ENCODE measurements around the gene MNT.

MNT gene

GRCh38 chr17:2380226-2380922 is 20.5 kb downstream of the MNT start:
- DNase-seq: no peak

DNA sequence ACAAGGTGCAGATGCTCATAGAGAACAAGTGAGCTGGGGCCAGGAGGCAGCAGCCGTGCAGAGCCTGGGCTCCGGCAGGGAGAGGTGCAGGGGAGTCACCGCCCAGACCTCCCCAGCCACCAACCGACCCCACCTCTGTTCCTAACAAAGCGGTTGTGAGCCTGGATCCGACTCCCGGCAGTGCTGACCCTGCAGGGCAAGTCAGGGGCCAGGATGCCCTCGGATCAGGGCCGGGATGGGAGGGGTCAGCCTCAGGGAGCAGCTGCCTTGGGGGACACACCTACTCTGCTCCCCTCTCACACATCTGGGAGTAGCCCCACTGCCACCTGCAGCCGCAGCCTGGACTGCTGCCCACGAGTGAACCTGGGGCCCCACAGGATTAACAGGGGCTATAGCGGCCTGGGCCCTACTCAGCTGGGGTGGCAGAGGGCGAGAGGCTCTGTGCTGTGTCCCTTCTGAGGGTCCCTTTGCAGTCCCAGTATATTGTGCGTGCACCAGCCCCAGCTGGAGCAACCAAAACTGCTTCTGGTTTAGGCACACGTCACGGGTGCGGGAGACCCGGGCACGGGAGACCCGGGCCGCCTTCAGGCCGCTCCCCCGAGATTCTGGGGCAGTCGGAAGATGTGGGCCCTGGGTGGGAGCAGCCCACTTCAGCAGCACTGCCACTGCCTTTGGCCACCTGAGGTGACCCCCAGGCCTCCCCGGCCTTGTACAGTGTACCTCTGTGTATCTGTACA is 21.2 kb downstream of the MNT start:
- no peak for DNase-seq

- DNase-seq: no peak
Observed at GRCh38 chr17:2378905-2379304, 22.0 kb downstream of the MNT start.

- no peak for DNase-seq
Observed at GRCh38 chr17:2377659-2378058, 23.2 kb downstream of the MNT start.

GRCh38 chr17:2376107-2376506 is 24.8 kb downstream of the MNT start:
- no peak for DNase-seq

DNA sequence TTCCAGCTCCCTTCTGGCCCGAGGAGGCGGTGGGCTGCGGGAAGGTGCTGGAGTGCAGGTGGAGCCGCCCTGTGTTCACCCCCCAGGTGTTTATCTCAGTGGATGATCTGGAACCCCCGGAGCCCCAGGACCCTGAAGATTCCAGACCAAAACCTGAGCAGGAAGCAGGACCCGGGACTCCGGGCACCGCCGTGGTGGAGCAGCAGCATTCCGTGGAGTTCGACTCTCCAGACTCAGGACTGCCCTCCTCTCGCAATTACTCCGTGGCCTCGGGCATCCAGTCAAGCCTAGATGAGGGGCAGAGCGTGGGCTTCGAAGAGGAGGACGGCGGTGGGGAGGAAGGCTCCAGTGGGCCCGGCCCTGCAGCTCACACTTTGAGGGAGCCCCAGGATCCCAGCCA is 25.5 kb downstream of the MNT start:
- no peak for DNase-seq

DNA sequence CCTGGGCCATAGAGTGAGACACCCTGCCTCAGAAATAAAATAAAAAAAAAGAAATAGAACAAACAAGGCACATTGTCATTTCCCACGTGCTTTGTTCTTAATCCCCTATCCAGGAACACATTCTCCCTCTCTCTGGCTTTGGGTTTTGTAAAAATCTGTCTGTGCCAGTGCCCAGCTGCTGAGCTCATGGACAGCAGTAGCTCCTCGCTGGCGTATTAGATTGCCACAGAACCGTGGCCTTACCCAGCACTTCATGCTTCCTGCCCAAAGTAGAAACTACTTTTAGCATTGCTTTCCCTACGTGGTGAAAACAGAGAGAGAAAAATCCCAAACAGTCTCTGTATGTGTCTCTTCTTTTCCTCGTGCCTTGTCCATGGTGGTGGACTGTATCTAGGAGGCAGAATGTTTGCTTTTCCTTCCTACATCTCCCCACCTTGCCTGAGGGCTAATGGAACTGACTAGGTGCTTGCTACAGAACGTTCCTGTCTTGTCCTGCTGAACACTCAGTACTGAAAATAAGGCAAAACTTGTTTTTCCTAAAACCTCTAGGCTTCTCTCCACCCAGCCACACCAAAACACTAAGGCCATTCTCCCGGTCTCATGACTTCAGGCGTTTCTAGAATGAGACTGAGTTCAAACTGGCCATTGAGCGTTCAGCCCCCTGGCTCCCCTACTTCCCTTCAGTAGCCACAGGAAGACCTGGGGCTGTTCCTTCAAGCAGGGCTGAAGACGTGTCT is 26.1 kb downstream of the MNT start:
- no peak for DNase-seq

GRCh38 chr17:2373179-2373578 is 27.7 kb downstream of the MNT start:
- no peak for DNase-seq

DNA sequence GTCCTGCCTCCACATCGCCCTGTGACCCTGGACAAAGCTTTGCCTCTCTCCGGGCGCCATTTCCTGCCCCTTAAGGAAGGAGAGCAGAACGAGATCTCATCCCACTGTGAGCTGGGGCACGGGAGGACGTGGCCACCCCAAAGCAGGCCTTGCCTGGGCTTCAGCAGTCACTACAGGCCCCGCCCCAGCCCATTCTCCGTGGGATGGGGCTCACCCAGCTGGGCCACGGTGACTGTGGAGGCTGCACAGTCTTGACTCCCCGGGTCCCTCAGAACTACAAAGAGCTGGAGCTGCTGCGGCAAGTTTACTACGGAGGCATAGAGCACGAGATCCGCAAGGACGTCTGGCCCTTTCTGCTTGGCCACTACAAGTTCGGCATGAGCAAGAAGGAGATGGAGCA is 28.2 kb downstream of the MNT start:
- DNase-seq: no peak

- DNase-seq: no peak
Observed at GRCh38 chr17:2372180-2372579, 28.7 kb downstream of the MNT start.

DNA sequence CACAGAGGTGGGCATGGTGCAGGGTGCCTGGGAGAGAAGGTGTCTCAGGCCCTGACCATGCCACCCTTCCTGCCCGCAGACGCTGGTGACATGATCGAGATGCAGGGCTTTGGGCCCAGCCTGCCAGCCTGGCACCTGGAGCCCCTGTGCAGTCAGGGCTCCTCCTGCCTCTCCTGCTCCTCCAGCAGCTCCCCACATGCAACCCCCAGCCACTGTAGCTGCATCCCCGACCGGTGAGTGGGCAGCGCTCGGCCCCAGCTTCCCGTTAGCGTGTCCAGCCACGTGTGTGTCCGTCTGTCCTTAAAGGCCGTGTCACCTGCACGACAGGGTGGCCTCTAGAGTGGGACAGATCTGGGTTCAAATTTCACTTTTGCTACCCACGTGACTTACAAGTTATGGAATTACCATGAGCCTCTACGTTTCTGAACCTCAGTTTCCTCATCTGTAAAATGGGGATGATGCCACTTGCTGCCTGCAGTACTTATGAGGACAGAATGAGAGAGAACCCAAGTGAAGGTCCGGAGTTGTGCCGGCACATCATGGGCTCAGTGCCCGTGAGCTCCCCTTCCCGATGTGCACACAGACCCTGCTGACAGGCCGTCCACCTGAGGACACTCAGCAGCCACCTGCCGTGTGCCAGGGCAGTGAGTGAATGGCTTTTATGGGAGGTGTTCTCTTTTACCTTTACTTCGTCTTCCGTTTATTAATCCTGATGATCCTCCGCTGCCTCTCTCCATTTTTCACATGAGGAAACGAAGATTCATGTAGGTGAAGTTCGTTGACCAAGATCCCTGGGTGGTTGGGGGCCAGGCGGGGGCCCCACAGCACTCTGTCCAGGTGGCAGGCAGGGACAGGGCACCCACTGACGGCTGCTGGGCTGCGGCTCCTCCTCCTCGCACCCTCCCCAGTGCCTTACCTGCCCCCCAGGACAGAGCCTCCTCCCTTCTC is 29.4 kb downstream of the MNT start:
- no peak for DNase-seq

DNA sequence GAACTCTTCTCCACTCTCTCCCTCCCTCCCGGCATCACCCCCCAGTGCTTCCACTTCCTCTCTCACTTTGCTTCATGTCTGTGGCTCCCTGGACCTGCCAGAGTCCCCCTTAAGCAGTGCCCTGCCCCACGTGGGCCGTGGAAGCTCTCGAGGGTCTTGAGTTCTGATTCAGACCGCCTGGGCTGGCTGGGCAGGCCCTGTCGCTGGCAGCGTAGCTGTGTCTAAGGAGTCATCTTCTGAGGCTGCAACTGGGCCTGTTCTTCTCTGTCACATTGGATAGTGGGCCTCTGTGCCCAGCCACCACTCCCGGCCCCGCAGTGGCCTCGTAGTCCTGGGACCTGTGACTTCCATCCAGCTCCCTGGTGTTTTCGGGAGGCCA is 30.7 kb downstream of the MNT start:
- DNase-seq: no peak

- no peak for DNase-seq
Observed at GRCh38 chr17:2369551-2370210, 31.2 kb downstream of the MNT start.

- no peak for DNase-seq
Observed at GRCh38 chr17:2369039-2369438, 31.8 kb downstream of the MNT start.

DNA sequence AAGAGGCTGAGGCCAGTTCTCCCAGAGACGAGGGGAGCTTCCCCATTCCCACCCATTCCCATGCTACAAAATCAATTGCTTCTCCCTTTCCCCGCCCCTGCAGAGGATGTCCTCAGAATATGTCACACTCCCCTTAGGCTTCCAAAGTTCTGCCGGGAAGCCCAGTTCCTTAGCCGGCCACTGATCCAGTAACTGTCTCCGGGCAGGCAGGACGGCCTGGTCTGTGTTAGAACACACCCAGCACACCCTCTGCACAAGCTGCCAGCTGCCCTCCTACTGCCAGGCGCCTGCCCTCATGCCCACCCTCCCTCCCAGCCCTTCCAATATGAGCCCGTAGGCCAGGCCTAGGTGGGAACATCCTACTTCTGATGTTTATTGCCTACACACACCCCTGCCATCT is 32.5 kb downstream of the MNT start:
- no peak for DNase-seq

DNA sequence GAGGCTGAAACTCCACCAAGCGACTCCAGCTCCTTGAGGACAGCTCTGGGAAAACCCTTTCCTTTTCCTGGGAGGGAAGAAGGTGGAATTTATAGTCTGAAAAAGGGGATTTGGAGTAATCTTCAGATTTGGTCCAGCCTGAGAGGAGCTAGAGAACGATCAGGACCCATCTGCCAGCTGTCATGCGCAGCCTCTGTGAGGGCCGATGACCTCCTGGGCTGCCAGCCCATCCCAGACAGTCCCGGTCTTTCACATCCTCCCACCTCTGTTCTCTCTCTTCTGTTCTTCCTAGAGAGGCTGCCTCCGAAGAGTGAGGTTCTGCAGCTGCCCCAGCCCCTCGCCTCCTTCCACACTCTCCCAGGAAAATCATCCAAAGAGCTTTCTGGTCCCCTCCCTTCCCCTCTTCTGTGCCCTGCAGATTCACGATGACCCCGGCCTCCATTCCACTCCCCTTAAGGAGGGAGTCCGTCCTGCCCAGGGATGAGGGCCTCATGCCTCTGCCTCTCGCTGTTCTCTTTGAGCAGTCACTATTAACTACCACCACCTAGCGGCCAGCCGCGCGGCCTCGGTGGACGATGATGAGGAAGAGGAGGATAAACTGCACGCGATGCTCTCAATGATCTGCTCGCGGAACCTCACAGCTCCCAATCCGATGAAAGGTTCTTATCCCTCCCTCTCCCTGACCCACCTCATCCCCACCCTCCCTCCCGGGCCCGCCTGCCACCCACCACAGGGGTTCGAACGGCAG is 33.9 kb downstream of the MNT start:
- no peak for DNase-seq

DNA sequence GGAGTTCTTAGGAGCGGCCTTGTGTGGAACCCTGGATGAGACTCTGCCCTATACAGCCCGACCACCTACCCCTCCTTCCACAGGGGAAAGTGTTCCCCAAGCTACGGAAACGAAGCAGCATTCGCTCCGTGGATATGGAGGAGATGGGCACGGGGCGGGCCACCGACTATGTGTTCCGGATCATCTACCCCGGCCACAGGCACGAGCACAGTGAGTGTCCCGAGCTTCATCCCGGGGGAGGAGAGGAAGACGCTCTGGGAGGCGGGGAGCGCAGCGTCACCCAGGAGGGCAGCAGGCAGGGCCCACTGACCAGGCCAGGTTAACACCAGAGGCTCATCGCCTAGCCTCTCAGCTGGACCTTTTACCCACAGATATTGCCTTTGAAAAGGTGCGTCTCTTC is 35.7 kb downstream of the MNT start:
- DNase-seq: no peak

- DNase-seq: no peak
Observed at GRCh38 chr17:2364763-2365116, 36.1 kb downstream of the MNT start.

GRCh38 chr17:2363851-2364762 is 36.8 kb downstream of the MNT start:
- DNase-seq: no peak

- no peak for DNase-seq
Observed at GRCh38 chr17:2363318-2363717, 37.5 kb downstream of the MNT start.

DNA sequence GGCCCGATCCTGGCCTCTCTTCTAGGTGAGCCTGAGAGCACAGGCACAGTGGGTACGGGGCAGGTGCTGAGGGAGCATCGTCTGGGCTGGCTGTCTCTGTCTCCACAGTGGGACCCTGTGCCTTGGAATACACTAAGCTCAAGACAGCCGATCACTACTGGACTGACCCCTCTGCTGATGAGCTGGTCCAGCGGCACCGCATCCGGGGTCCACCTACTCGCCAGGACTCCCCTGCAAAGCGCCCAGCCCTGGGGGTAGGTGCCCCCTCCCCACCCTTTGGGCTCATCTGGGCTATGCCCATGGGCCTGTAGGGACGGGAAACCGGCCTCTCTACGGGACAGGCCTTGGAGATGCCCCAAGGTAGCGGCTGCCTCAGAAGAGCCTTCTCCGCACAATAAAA is 38.0 kb downstream of the MNT start:
- DNase-seq: no peak
